Measurements from ENCODE around the gene NET1.
A peak's percentile ranks its signal among the peaks of the same experiment; 100 is the strongest.

NET1 gene

GRCh38 chr10:5485948-5486852 is 73.8 kb downstream of the NET1 start:
- no peak for DNase-seq

- DNase-seq = no peak
These were observed 74.5 kb downstream of the NET1 start for GRCh38 chr10:5486853-5487235.

- DNase-seq = no peak
These were observed 76.2 kb downstream of the NET1 start for GRCh38 chr10:5488272-5489161.

- no peak for DNase-seq
These were observed 77.7 kb downstream of the NET1 start for GRCh38 chr10:5490032-5490431.

- peak in 1 of 2 donors; percentile 5 for DNase-seq
These were observed 78.5 kb downstream of the NET1 start for GRCh38 chr10:5490698-5491464.

GRCh38 chr10:5491477-5491876 is 79.1 kb downstream of the NET1 start:
- no peak for DNase-seq

GRCh38 chr10:5492322-5492855 is 80.0 kb downstream of the NET1 start:
- no peak for DNase-seq

DNA sequence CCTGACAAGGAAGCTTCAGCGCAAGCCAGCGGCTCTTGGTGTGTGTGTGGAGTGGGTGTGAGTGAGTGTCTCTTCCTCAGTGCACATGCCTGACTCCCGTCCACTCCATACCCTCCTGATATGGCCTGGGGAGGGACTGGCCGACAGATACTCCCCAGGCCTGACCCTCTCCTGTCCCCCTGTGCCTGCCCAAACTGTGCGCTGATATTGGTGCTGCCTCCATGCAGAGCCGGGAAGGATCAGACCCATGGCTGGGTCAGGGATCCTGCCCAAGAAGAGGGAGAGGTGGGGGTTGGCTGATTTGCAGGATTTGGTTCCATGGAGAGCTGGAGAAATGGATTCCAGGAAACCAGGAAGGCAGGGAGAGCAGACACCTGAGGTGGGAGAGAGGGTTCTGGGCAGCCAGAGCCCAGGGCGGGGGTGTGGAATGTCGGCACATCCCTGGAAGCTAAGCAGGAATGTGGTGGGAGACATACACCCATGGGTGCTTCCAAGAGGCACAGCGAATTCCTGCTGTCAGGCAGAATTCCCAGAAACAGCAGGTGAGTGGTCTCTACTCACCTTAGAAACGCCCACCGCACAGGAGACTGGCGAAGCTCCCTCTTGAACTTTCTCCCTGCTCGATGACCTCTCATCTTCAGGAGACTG is 80.7 kb downstream of the NET1 start:
- no peak for DNase-seq

DNA sequence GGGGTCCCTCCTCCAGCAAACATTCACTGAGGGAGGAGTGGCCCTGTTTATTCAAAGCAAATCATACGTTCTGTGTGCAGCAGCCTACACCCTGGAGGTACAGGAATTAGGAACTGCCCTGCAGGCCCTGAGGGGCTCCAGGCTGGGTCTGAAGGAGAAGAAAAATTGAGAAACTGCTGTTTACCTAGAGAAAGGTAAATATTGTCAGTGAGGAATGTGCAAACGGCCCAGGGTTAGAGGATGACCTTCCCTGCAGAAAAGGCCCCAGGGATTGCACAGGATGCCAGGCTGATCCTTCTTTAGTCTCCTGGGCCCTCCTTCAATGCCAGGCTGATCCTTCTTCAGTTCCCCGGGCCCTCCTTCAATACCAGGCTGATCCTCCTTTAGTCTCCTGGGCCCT is 81.3 kb downstream of the NET1 start:
- DNase-seq = no peak

- no peak for DNase-seq
These were observed 82.3 kb downstream of the NET1 start for GRCh38 chr10:5494611-5495010.

DNA sequence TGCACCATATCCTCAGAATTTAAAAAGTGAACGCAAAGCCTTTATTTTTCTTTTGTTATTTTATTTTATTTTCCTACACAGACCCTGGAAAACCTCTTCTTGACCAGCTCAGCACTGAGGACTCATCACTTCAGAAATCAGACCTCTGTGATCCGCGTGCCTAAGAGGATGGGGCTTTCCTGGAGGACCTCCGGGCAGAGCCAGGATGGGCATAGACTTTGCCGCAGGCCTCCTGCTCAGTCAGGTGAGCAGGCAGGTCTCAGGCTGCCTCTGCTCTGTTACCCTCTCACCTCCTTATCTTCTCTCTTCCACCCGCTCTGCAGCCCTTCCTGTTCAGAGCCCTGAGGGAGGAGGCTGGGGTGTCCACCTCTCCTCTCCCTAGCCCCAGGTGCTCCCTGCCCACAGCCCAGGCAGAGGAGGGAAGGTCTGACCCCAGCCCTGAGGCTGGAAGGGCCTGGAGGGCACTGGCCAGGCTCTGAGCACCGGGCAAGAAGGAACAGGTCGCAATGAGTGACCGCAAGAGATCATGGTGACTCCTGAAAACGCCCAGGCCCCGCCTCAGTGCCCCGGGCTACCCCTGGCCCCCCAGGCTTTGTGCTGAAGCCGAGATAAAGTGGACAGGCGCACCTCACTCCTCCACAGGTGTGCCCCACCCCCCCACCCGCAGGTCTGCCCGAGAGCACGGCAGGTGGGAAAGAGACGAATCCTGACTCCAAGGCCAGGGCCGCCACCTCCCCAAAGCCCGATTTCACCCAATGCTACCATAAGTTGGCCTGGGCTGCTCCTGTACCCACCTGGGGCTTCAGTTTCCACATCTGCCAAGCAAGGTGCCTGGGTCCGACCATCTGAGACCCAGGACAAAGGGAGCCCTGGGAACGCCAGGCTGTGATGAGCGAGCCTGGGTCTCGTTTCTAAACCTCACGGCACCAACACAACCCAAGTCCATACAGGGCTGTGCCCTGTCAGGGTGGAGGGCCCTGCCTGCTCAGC is 84.2 kb downstream of the NET1 start:
- no peak for DNase-seq

- DNase-seq = no peak
These were observed 84.9 kb downstream of the NET1 start for GRCh38 chr10:5497289-5497688.

GRCh38 chr10:5497948-5498730 is 85.8 kb downstream of the NET1 start:
- no peak for DNase-seq

- no peak for DNase-seq
These were observed 86.6 kb downstream of the NET1 start for GRCh38 chr10:5498791-5499492.

- no peak for DNase-seq
These were observed 87.3 kb downstream of the NET1 start, which contains the start of gene CALML5 for GRCh38 chr10:5499493-5500140. Gene CALML5 (minus strand): TSS chr10:5499570. CDS start chr10:5499438, 132 bp downstream.

DNA sequence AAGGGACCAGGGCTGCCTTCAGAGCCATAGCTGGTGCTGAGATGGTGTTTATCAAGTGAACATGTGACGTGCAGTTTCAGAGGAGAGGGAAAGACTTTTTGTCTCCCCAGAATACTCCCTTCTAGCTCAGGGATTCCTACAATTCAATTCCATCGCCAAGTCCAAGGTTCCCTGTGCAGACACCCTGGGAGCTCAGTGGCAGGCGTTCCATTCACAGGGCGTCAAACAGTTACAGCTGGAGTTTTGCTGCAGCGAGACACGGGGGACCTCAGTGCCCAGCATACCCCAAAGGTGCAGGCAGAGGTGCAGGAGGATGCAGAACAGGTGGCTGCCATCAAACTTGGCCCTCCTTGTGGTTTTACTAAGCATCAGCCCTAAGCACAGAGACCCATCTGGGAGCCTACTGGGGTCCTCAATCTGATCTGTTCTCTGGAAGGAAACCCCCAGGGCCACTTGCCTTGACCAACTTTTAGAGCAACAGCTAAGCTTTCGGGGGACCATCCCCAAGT is 87.9 kb downstream of the NET1 start:
- DNase-seq = no peak

GRCh38 chr10:5500910-5501309 is 88.6 kb downstream of the NET1 start:
- DNase-seq = no peak

DNA sequence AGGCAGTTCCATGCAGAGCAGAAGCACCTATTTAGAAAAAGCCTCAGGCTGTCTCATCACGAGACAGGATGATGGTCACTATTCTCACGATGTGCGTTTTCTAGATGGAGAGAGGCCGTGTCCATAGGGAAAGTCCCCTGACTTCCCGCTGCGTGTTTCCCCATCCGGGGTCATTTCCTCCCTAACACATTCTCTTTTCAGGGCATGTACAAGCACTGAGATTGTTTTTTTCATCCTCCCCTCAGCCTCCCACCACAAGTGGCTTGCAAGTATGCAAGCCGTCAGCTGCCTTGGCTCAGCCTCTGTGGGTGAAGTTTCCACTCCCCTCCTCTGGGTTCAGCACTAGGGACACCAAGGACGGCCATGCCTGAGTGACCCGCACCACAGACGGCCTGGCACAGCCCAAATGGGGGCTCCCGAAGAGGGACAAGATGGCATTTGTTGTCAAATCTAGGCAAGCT is 89.7 kb downstream of the NET1 start:
- peak; percentile 0 to 3 for DNase-seq

Measured in inflammatory macrophage treated with lipopolysaccharide for 1 hour (primary cell).